ENCODE data around the gene MYLK2. TPM values are rescaled to one million over a fixed set of nuclear protein-coding genes. Genes with fewer than 3 reads are reported as not detected.

The MYLK2 gene
- total RNA-seq, 2 donors from 2014 or later = not detected

GRCh38 chr20:31781945-31782344, 37.2 kb upstream of the MYLK2 start:
- Histone ChIP-seq H3K36me3 (no peaks in the 10 kb centered on the region), H3K27me3 (replicated peaks; ENCODE audit: insufficient read depth) (no peaks in the 10 kb centered on the region), H3K4me1 (ENCODE audit: control insufficient read depth in 1 of 2, low read depth in 2 of 2) (no peaks in the 10 kb centered on the region), H3K9me3 (no peaks in the 10 kb centered on the region), H3K4me3 (no peak overlapping the region), H3K27ac (no peak overlapping the region)
- ATAC-seq (ENCODE audit: insufficient number of reproducible peaks, low FRiP score, low read depth) (no peak), DNase-seq (ENCODE audit: low spot score) (no peak)
- no peak for TF ChIP-seq CTCF (IDR thresholded peaks at IDR 0.05)

- DNase-seq (ENCODE audit: low spot score) (no peak), ATAC-seq (ENCODE audit: insufficient number of reproducible peaks, low FRiP score, low read depth) (no peak)
- no peak overlapping the region for H3K4me3 ChIP-seq
- no peak for TF ChIP-seq CTCF (IDR thresholded peaks at IDR 0.05)
- H3K27me3 ChIP-seq (replicated peaks; ENCODE audit: insufficient read depth) = no peaks in the 10 kb centered on the region
- no peak overlapping the region for H3K27ac ChIP-seq
- no peaks in the 10 kb centered on the region for H3K36me3 ChIP-seq
- H3K9me3 ChIP-seq = no peaks in the 10 kb centered on the region
- no peaks in the 10 kb centered on the region for H3K4me1 ChIP-seq (ENCODE audit: control insufficient read depth in 1 of 2, low read depth in 2 of 2)
These were observed 34.7 kb upstream of the MYLK2 start for GRCh38 chr20:31784354-31785044.

- Histone ChIP-seq H3K36me3 (no peaks in the 10 kb centered on the region), H3K4me3 (no peak overlapping the region), H3K27ac (no peak overlapping the region), H3K27me3 (replicated peaks; ENCODE audit: insufficient read depth) (no peaks in the 10 kb centered on the region), H3K9me3 (no peaks in the 10 kb centered on the region), H3K4me1 (ENCODE audit: control insufficient read depth in 1 of 2, low read depth in 2 of 2) (no peaks in the 10 kb centered on the region)
- DNase-seq (ENCODE audit: low spot score) (no peak), ATAC-seq (ENCODE audit: insufficient number of reproducible peaks, low FRiP score, low read depth) (no peak)
- no peak for TF ChIP-seq CTCF (IDR thresholded peaks at IDR 0.05)
These were observed 34.1 kb upstream of the MYLK2 start for GRCh38 chr20:31785089-31785488.

GRCh38 chr20:31788578-31788977, 30.6 kb upstream of the MYLK2 start:
- H3K4me3 ChIP-seq = no peak overlapping the region
- H3K4me1 ChIP-seq (ENCODE audit: control insufficient read depth in 1 of 2, low read depth in 2 of 2) = no peaks in the 10 kb centered on the region
- TF ChIP-seq CTCF (IDR thresholded peaks at IDR 0.05) = no peak
- DNase-seq (ENCODE audit: low spot score) (no peak), ATAC-seq (ENCODE audit: insufficient number of reproducible peaks, low FRiP score, low read depth) (no peak)
- H3K27me3 ChIP-seq (replicated peaks; ENCODE audit: insufficient read depth) = no peaks in the 10 kb centered on the region
- no peaks in the 10 kb centered on the region for H3K9me3 ChIP-seq
- no peaks in the 10 kb centered on the region for H3K36me3 ChIP-seq
- H3K27ac ChIP-seq = no peak overlapping the region

GRCh38 chr20:31790401-31790800, 28.8 kb upstream of the MYLK2 start:
- no peak for TF ChIP-seq CTCF (IDR thresholded peaks at IDR 0.05)
- H3K9me3 ChIP-seq = no peaks in the 10 kb centered on the region
- ATAC-seq (ENCODE audit: insufficient number of reproducible peaks, low FRiP score, low read depth) (no peak), DNase-seq (ENCODE audit: low spot score) (no peak)
- H3K27me3 ChIP-seq (replicated peaks; ENCODE audit: insufficient read depth) = no peaks in the 10 kb centered on the region
- no peaks in the 10 kb centered on the region for H3K36me3 ChIP-seq
- H3K27ac ChIP-seq = no peak overlapping the region
- H3K4me1 ChIP-seq (ENCODE audit: control insufficient read depth in 1 of 2, low read depth in 2 of 2) = no peaks in the 10 kb centered on the region
- H3K4me3 ChIP-seq = no peak overlapping the region
